ENCODE data around the gene TMA7B.

Gene TMA7B

DNA sequence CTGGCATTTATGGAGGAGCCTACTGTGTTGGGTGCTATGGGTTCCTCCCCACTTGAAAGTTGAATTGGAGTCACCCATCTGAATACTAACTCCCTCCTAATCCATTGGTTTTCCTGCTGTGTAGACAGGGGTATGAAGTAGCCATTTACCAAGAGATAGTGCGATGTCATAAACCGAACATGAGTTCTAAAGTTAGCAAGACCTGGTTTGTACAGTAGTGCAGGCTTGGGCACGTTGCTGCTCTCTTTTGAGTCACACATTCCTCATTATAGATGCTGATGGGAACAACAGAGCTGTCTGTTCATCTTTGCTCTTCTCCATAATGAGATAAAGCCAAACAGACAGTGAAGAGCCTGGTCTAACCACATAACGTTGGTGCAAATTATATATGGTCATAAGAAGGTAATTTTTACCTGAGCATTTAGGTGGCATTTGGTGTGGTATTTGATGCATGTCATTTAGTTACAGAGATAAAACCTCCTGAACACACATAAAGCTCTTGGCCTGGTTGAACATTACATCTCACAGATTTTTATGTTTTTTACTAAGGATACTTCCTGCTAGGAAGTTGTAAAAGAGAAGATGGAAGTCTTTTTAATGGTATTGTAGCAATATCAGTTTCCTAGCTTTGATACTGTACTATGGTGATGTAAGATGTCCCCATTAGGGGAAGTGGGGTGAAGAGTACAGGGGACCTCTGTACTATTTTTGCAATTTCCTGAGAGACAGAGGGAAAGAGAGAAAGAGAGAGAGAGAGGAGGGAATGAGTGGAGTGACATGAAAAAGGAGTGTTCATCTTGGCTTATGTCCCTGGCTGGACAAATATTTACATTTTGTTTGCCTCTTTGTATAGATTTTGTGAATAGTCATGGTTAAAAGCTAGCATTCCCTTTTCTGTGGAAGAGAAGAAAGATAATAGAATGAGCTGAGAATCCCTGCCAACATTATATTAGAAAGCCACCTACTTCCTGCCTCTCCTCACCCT lies 31.4 kb upstream of the TMA7B start:
- Histone ChIP-seq H3K14ac (ENCODE audit: low read length in 2 of 2) (no peak overlapping the region), H3K4ac (ENCODE audit: low read depth in 1 of 2, low read length in 2 of 2) (no peak overlapping the region), H2BK12ac (ENCODE audit: low read length in 2 of 2) (no peak overlapping the region), H3K27me3 (ENCODE audit: control insufficient read depth in 1 of 2, insufficient read depth in 1 of 2, low read length in 2 of 2) (peaks cover 74 to 78% of the 10 kb centered on the region in 2 experiments), H3K4me1 (ENCODE audit: control insufficient read depth, insufficient read depth, low read depth, low read length) (no peaks in the 10 kb centered on the region), H2AK5ac (ENCODE audit: low read length, severe bottlenecking) (no peak overlapping the region), H3K9ac (ENCODE audit: low read length) (no peak overlapping the region), H4K91ac (ENCODE audit: low read length) (no peak overlapping the region), H3K18ac (ENCODE audit: low read depth in 1 of 2, low read length in 2 of 2) (no peak overlapping the region), H3K9me3 (ENCODE audit: control insufficient read depth, low read length) (no peaks in the 10 kb centered on the region), H3K4me2 (ENCODE audit: low read length, poor library complexity, severe bottlenecking) (no peak overlapping the region), H2BK5ac (ENCODE audit: low read depth, low read length, poor library complexity, severe bottlenecking) (no peak overlapping the region), H2BK120ac (ENCODE audit: low read depth, low read length) (no peak overlapping the region), H3K36me3 (ENCODE audit: control insufficient read depth in 1 of 2, insufficient read depth in 2 of 2, low read depth in 1 of 2, low read length in 2 of 2) (no peaks in the 10 kb centered on the region), H4K8ac (ENCODE audit: low read length) (no peak overlapping the region), H2AFZ (ENCODE audit: low read depth, low read length) (no peak overlapping the region), H3K79me1 (replicated peaks; ENCODE audit: low read length, poor library complexity, severe bottlenecking) (no peaks in the 10 kb centered on the region), H3K4me3 (ENCODE audit: insufficient read depth in 1 of 2, low read depth in 1 of 2, low read length in 2 of 2) (no peak overlapping the region), H2BK15ac (ENCODE audit: low read depth, poor library complexity, severe bottlenecking) (no peak overlapping the region), H3K23ac (ENCODE audit: low read length in 2 of 2) (no peak overlapping the region), H3K27ac (ENCODE audit: low read length, poor library complexity, severe bottlenecking) (no peak overlapping the region)
- DNase-seq = no peak
- 85% methylated on average over 3 of the region's 4 CpGs for WGBS

DNA sequence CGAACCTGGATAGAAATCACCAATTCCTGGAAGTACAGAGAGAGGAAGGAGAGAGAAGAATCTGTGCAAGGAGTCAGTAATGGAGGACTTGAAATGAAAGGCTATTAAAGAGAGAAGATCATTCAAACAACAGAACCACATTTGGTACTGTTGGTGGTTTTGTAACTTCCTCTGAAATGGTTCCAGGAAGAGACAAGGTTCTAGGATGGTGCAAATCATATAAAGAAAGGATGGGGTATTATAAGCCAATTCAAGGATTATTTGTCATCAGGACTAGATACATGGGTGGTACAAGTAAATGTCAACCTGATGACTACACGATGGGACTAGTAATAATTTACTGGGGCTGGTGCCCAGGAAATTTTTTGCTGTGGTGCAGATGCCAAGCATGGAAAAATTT lies 28.9 kb upstream of the TMA7B start:
- Histone ChIP-seq H3K4me1 (ENCODE audit: control insufficient read depth, insufficient read depth, low read depth, low read length) (no peaks in the 10 kb centered on the region), H3K79me1 (replicated peaks; ENCODE audit: low read length, poor library complexity, severe bottlenecking) (no peaks in the 10 kb centered on the region), H2BK5ac (ENCODE audit: low read depth, low read length, poor library complexity, severe bottlenecking) (no peak overlapping the region), H3K4ac (ENCODE audit: low read depth in 1 of 2, low read length in 2 of 2) (no peak overlapping the region), H3K9ac (ENCODE audit: low read length) (no peak overlapping the region), H2BK12ac (ENCODE audit: low read length in 2 of 2) (no peak overlapping the region), H2AK5ac (ENCODE audit: low read length, severe bottlenecking) (no peak overlapping the region), H3K23ac (ENCODE audit: low read length in 2 of 2) (no peak overlapping the region), H3K18ac (ENCODE audit: low read depth in 1 of 2, low read length in 2 of 2) (no peak overlapping the region), H4K91ac (ENCODE audit: low read length) (no peak overlapping the region), H3K9me3 (ENCODE audit: control insufficient read depth, low read length) (no peaks in the 10 kb centered on the region), H3K27ac (ENCODE audit: low read length, poor library complexity, severe bottlenecking) (no peak overlapping the region), H3K36me3 (ENCODE audit: control insufficient read depth in 1 of 2, insufficient read depth in 2 of 2, low read depth in 1 of 2, low read length in 2 of 2) (no peaks in the 10 kb centered on the region), H2AFZ (ENCODE audit: low read depth, low read length) (no peak overlapping the region), H3K27me3 (ENCODE audit: control insufficient read depth in 1 of 2, insufficient read depth in 1 of 2, low read length in 2 of 2) (peaks cover 75 to 84% of the 10 kb centered on the region in 2 experiments), H2BK15ac (ENCODE audit: low read depth, poor library complexity, severe bottlenecking) (no peak overlapping the region), H3K4me3 (ENCODE audit: insufficient read depth in 1 of 2, low read depth in 1 of 2, low read length in 2 of 2) (no peak overlapping the region), H4K8ac (ENCODE audit: low read length) (no peak overlapping the region), H3K14ac (ENCODE audit: low read length in 2 of 2) (no peak overlapping the region), H3K4me2 (ENCODE audit: low read length, poor library complexity, severe bottlenecking) (no peak overlapping the region), H2BK120ac (ENCODE audit: low read depth, low read length) (no peak overlapping the region)
- 58% methylated on average over 2 of the region's 2 CpGs for WGBS
- DNase-seq = no peak

DNA sequence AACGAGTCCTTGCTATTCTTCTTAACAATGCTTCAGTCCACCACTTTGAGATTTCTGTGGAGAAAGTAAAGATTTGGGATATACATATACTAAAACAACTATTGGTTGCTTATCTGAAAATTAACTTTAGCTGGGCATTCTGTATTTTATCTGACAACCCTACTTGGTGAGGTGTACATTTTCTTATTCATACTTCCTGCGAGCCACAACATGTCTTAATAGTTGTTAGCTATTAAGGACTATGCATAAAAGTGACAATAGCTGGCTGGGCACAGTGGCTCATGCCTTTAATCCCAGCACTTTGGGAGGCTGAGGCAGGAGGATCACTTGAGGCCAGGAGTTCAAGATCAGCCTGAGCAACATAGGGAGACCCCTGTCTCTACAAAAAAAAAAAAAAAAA lies 28.0 kb upstream of the TMA7B start:
- Histone ChIP-seq H3K79me1 (replicated peaks; ENCODE audit: low read length, poor library complexity, severe bottlenecking) (no peaks in the 10 kb centered on the region), H3K18ac (ENCODE audit: low read depth in 1 of 2, low read length in 2 of 2) (no peak overlapping the region), H2BK15ac (ENCODE audit: low read depth, poor library complexity, severe bottlenecking) (no peak overlapping the region), H3K4me2 (ENCODE audit: low read length, poor library complexity, severe bottlenecking) (no peak overlapping the region), H3K14ac (ENCODE audit: low read length in 2 of 2) (no peak overlapping the region), H3K23ac (ENCODE audit: low read length in 2 of 2) (no peak overlapping the region), H3K4me1 (ENCODE audit: control insufficient read depth, insufficient read depth, low read depth, low read length) (no peaks in the 10 kb centered on the region), H2BK5ac (ENCODE audit: low read depth, low read length, poor library complexity, severe bottlenecking) (no peak overlapping the region), H2AK5ac (ENCODE audit: low read length, severe bottlenecking) (no peak overlapping the region), H3K27ac (ENCODE audit: low read length, poor library complexity, severe bottlenecking) (no peak overlapping the region), H2BK12ac (ENCODE audit: low read length in 2 of 2) (no peak overlapping the region), H2AFZ (ENCODE audit: low read depth, low read length) (no peak overlapping the region), H3K9me3 (ENCODE audit: control insufficient read depth, low read length) (no peaks in the 10 kb centered on the region), H3K36me3 (ENCODE audit: control insufficient read depth in 1 of 2, insufficient read depth in 2 of 2, low read depth in 1 of 2, low read length in 2 of 2) (no peaks in the 10 kb centered on the region), H3K9ac (ENCODE audit: low read length) (no peak overlapping the region), H2BK120ac (ENCODE audit: low read depth, low read length) (no peak overlapping the region), H3K4me3 (ENCODE audit: insufficient read depth in 1 of 2, low read depth in 1 of 2, low read length in 2 of 2) (no peak overlapping the region), H4K91ac (ENCODE audit: low read length) (no peak overlapping the region), H4K8ac (ENCODE audit: low read length) (no peak overlapping the region), H3K27me3 (ENCODE audit: control insufficient read depth in 1 of 2, insufficient read depth in 1 of 2, low read length in 2 of 2) (peaks cover 71 to 84% of the 10 kb centered on the region in 2 experiments), H3K4ac (ENCODE audit: low read depth in 1 of 2, low read length in 2 of 2) (no peak overlapping the region)
- DNase-seq = no peak
- no CpG with 5 or more reads among the region's 2 CpGs for WGBS

DNA sequence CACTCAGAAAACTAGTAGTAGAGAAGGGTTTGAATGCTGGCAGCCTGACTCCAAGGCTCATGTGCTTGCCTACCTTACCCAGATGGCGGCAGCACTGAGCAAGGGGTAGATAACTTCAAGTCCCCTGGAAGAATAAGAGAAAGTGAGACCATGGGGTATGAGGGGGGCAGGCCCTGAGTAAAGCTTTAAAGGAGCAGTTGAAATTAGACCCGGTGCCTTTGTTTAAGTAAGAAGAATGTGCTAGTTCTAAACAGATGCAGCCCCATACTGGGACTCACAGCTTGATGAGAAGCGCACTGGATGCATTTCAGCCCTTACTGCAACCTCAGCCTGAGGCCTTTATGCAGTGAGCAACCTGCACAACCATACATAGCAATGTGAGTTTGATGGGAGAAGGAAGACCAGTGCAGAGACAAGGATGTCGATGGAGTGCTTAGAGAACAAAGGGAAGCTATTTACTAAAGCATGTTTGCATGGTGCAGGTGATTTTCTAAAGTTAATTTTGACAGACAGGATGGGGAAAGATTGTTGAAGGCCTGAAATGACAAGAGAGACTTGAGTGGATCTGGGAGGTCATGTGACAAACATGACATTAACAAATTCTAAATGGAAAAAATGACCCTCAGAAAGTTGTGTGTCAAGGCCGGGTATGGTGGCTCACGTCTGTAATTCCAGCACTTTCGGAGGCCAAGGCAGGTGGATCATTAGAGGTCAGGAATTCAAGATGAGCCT lies 27.1 kb upstream of the TMA7B start:
- Histone ChIP-seq H2BK12ac (ENCODE audit: low read length in 2 of 2) (no peak overlapping the region), H4K8ac (ENCODE audit: low read length) (no peak overlapping the region), H3K4me1 (ENCODE audit: control insufficient read depth, insufficient read depth, low read depth, low read length) (no peaks in the 10 kb centered on the region), H3K23ac (ENCODE audit: low read length in 2 of 2) (no peak overlapping the region), H3K9ac (ENCODE audit: low read length) (no peak overlapping the region), H2BK5ac (ENCODE audit: low read depth, low read length, poor library complexity, severe bottlenecking) (no peak overlapping the region), H2AK5ac (ENCODE audit: low read length, severe bottlenecking) (no peak overlapping the region), H3K27me3 (ENCODE audit: control insufficient read depth in 1 of 2, insufficient read depth in 1 of 2, low read length in 2 of 2) (peaks cover 71 to 84% of the 10 kb centered on the region in 2 experiments), H3K4ac (ENCODE audit: low read depth in 1 of 2, low read length in 2 of 2) (no peak overlapping the region), H3K9me3 (ENCODE audit: control insufficient read depth, low read length) (no peaks in the 10 kb centered on the region), H3K79me1 (replicated peaks; ENCODE audit: low read length, poor library complexity, severe bottlenecking) (no peaks in the 10 kb centered on the region), H3K18ac (ENCODE audit: low read depth in 1 of 2, low read length in 2 of 2) (no peak overlapping the region), H2AFZ (ENCODE audit: low read depth, low read length) (no peak overlapping the region), H2BK120ac (ENCODE audit: low read depth, low read length) (no peak overlapping the region), H3K4me3 (ENCODE audit: insufficient read depth in 1 of 2, low read depth in 1 of 2, low read length in 2 of 2) (no peak overlapping the region), H2BK15ac (ENCODE audit: low read depth, poor library complexity, severe bottlenecking) (no peak overlapping the region), H3K4me2 (ENCODE audit: low read length, poor library complexity, severe bottlenecking) (no peak overlapping the region), H4K91ac (ENCODE audit: low read length) (no peak overlapping the region), H3K27ac (ENCODE audit: low read length, poor library complexity, severe bottlenecking) (no peak overlapping the region), H3K36me3 (ENCODE audit: control insufficient read depth in 1 of 2, insufficient read depth in 2 of 2, low read depth in 1 of 2, low read length in 2 of 2) (no peaks in the 10 kb centered on the region), H3K14ac (ENCODE audit: low read length in 2 of 2) (no peak overlapping the region)
- 70% methylated on average over 7 of the region's 7 CpGs for WGBS
- DNase-seq = peak; percentile 35
